Measurements from ENCODE around the gene SBF2. TPM values are rescaled to one million over a fixed set of nuclear protein-coding genes. Genes with fewer than 3 reads are reported as not detected.

The SBF2 gene
- total RNA-seq, 1 donor from 2014 or later = 21.1 TPM

DNA sequence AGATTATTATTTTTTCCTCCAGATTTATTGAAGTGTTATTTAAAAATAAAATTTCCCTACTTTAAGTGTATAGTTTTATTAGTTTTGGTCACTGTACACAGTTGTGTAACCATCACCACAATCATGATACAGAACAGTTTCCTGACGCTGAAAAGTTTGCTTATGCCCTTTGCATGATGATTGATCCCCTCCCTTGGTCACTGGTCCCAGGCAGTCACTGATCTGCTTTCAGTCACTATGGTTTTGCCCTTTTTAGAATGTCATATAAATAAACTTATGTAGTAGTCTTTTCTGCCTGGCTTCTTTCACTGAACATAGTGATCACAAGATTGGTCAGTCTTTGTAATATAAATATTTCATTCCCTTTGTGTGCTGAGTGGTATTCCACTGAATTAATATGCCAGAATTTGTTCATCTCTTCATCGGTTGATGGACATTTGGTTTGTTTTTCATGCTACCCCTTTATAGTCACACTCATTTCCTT, 489.6 kb downstream of the SBF2 start:
- no peaks in the 10 kb centered on the region for H3K36me3 ChIP-seq (ENCODE audit: control insufficient read depth, insufficient read depth, low read length)
- no peaks in the 10 kb centered on the region for H3K27me3 ChIP-seq (ENCODE audit: control insufficient read depth, insufficient read depth, low read length)
- TF ChIP-seq, protein P1, sequence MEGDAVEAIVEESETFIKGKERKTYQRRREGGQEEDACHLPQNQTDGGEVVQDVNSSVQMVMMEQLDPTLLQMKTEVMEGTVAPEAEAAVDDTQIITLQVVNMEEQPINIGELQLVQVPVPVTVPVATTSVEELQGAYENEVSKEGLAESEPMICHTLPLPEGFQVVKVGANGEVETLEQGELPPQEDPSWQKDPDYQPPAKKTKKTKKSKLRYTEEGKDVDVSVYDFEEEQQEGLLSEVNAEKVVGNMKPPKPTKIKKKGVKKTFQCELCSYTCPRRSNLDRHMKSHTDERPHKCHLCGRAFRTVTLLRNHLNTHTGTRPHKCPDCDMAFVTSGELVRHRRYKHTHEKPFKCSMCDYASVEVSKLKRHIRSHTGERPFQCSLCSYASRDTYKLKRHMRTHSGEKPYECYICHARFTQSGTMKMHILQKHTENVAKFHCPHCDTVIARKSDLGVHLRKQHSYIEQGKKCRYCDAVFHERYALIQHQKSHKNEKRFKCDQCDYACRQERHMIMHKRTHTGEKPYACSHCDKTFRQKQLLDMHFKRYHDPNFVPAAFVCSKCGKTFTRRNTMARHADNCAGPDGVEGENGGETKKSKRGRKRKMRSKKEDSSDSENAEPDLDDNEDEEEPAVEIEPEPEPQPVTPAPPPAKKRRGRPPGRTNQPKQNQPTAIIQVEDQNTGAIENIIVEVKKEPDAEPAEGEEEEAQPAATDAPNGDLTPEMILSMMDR (IDR thresholded peaks at IDR 0.05; ENCODE audit: insufficient read depth, low read length, poor library complexity, severe bottlenecking) = no peak
- no peak for DNase-seq (ENCODE audit: low read depth)
- H3K4me3 ChIP-seq (ENCODE audit: low read depth, low read length) = no peak overlapping the region

DNA sequence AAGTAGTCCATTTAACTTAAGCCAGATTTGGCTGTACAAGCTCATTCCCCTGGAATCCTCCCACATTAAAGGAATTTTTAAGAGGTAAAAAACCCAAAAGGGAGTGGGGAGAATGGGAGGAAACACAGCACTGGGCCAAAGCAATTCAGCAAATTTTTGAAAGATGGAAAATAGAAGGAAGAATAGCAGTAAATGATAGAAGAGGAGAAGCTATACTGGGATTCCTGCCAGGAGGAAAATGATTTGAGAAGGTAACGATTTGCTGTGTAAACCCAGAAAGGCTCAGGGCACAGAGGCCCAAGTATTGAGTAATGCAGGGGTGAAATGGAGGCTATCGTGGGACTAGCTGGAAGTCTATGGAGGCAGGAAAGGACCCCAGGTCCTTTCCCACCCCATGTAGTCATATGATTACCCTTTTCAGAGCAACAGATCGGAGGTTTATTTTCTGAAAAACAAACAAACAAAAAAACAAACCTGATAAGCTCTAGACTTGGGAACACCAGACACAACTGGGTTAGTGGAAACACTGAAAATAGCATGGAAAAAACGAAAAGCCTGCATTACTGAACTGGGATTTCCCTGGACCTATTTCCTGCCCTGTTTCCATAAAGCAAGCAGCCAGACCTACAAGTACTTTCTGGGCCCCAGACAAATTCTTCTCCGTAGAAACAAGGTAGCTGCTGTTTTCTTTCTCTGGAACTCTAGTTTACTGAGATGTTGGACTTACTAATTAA, 490.2 kb downstream of the SBF2 start:
- Histone ChIP-seq H3K36me3 (ENCODE audit: control insufficient read depth, insufficient read depth, low read length) (no peaks in the 10 kb centered on the region), H3K4me3 (ENCODE audit: low read depth, low read length) (no peak overlapping the region), H3K27me3 (ENCODE audit: control insufficient read depth, insufficient read depth, low read length) (no peaks in the 10 kb centered on the region)
- DNase-seq (ENCODE audit: low read depth) = no peak
- TF ChIP-seq, protein P1 (IDR thresholded peaks at IDR 0.05; ENCODE audit: insufficient read depth, low read length, poor library complexity, severe bottlenecking) = no peak

DNA sequence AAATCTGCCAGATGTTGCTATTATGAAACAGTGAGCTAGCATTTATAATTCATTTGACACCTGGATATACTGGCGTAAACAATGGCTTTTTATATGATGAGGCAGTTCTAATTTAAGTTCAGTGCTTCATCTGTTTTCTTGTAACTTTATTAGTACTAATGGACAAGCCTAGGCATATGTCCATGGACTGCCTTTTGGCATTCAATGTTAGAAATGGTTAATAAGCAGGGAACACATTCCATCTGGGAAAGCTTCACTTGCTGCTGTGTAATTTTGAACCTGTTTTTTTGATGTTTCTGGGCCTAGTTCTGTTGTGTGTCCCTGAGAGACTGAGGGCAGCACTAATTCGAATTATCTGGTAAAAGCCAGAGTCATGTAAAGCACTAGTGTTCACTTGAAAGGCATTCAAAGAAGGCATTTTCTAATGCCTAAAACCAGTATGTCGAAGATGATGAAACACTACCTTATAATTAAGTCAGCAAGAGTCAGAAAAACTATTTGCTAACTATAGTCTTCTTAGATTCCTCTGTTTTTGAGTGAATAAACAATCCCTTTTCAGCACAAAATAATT, 491.6 kb downstream of the SBF2 start:
- no peak overlapping the region for H3K4me3 ChIP-seq (ENCODE audit: low read depth, low read length)
- no peaks in the 10 kb centered on the region for H3K27me3 ChIP-seq (ENCODE audit: control insufficient read depth, insufficient read depth, low read length)
- no peaks in the 10 kb centered on the region for H3K36me3 ChIP-seq (ENCODE audit: control insufficient read depth, insufficient read depth, low read length)
- peak; percentile 19 for DNase-seq (ENCODE audit: low read depth)
- TF ChIP-seq, protein P1 (IDR thresholded peaks at IDR 0.05; ENCODE audit: insufficient read depth, low read length, poor library complexity, severe bottlenecking) = no peak

DNA sequence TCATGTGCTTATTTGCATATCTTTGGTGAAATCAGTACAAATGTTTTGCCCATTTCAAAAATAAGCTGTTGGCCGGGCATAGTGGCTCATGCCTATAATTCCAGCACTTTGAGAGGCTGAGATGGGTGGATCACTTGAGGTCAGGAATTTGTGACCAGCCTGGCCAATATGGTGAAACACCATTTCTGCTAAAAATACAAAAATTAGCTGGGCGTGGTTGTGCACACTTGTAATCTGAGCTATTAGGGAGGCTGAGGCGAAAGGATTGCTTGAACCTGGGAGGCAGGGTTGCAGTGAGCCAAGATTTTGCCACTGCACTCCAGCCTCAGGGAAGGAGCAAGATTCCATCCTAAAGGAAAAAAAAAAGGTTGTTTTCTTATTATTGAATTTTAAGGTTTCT, 494.1 kb downstream of the SBF2 start:
- TF ChIP-seq, protein P1 (IDR thresholded peaks at IDR 0.05; ENCODE audit: insufficient read depth, low read length, poor library complexity, severe bottlenecking) = no peak
- no peak for DNase-seq (ENCODE audit: low read depth)
- Histone ChIP-seq H3K4me3 (ENCODE audit: low read depth, low read length) (no peak overlapping the region), H3K27me3 (ENCODE audit: control insufficient read depth, insufficient read depth, low read length) (no peaks in the 10 kb centered on the region), H3K36me3 (ENCODE audit: control insufficient read depth, insufficient read depth, low read length) (no peaks in the 10 kb centered on the region)

DNA sequence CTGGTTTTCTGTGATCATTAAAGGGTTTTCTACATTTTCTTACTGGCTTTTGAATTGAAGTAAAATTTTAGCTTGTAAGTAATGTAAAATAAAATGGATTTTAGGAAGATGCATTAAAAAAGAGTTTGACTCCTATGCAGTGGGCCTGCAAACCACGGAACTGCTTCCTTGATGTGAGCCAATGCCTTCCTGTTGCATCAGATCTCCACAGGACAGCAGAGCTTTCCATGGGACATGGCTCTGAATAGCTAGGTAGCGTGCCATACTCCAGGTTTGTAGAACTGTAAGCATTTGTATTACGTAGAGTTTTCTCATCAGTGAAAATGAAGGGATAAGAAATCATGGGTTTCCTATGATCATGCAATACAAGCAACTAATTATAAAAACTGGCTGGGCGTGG, 496.7 kb downstream of the SBF2 start:
- no peak for DNase-seq (ENCODE audit: low read depth)
- no peak overlapping the region for H3K4me3 ChIP-seq (ENCODE audit: low read depth, low read length)
- TF ChIP-seq, protein P1 (IDR thresholded peaks at IDR 0.05; ENCODE audit: insufficient read depth, low read length, poor library complexity, severe bottlenecking) = no peak
- no peaks in the 10 kb centered on the region for H3K27me3 ChIP-seq (ENCODE audit: control insufficient read depth, insufficient read depth, low read length)
- no peaks in the 10 kb centered on the region for H3K36me3 ChIP-seq (ENCODE audit: control insufficient read depth, insufficient read depth, low read length)
